ENCODE results near the gene SH3RF3. TPM values are rescaled to one million over a fixed set of nuclear protein-coding genes. Genes with fewer than 3 reads are reported as not detected.
"Not testable (repeated sequence)": the region's sequence is repeated elsewhere in the genome, so short reads cannot be mapped to it uniquely, and the experiment has no call there.

The SH3RF3 gene
- total RNA-seq, 1 donor from 2014 or later, result 0.22 TPM

GRCh38 chr2:109155553-109156451 lies 26.8 kb downstream of the SH3RF3 start:
- intact Hi-C loops (cut with micrococcal nuclease), result no loop called here

GRCh38 chr2:109157563-109158105 lies 28.6 kb downstream of the SH3RF3 start:
- intact Hi-C loops (cut with micrococcal nuclease), result no loop called here

- intact Hi-C loops (cut with micrococcal nuclease), result no loop called here
Observed at GRCh38 chr2:109158237-109158636, 29.2 kb downstream of the SH3RF3 start.

GRCh38 chr2:109159096-109159495 lies 30.1 kb downstream of the SH3RF3 start:
- intact Hi-C loops (cut with micrococcal nuclease), result no loop called here

- intact Hi-C loops (cut with micrococcal nuclease), result no loop called here
Observed at GRCh38 chr2:109160714-109161440, 31.9 kb downstream of the SH3RF3 start.

GRCh38 chr2:109162367-109162766 lies 33.4 kb downstream of the SH3RF3 start:
- intact Hi-C loops (cut with micrococcal nuclease), result not testable (repeated sequence)

- intact Hi-C loops (cut with micrococcal nuclease), result no loop called here
Observed at GRCh38 chr2:109162999-109163398, 34.0 kb downstream of the SH3RF3 start.

- intact Hi-C loops (cut with micrococcal nuclease), result no loop called here
Observed at GRCh38 chr2:109164311-109164710, 35.3 kb downstream of the SH3RF3 start.

- intact Hi-C loops (cut with micrococcal nuclease), result no loop called here
Observed at GRCh38 chr2:109164739-109165221, 35.8 kb downstream of the SH3RF3 start.

- intact Hi-C loops (cut with micrococcal nuclease), result no loop called here
Observed at GRCh38 chr2:109166811-109167210, 37.8 kb downstream of the SH3RF3 start.

- intact Hi-C loops (cut with micrococcal nuclease), result no loop called here
Observed at GRCh38 chr2:109168086-109168485, 39.1 kb downstream of the SH3RF3 start.

GRCh38 chr2:109168716-109169115 lies 39.7 kb downstream of the SH3RF3 start:
- intact Hi-C loops (cut with micrococcal nuclease), result no loop called here

GRCh38 chr2:109170645-109171044 lies 41.6 kb downstream of the SH3RF3 start:
- intact Hi-C loops (cut with micrococcal nuclease), result no loop called here

GRCh38 chr2:109171444-109172334 lies 42.7 kb downstream of the SH3RF3 start:
- intact Hi-C loops (cut with micrococcal nuclease), result no loop called here

- intact Hi-C loops (cut with micrococcal nuclease), result no loop called here
Observed at GRCh38 chr2:109172556-109173105, 43.6 kb downstream of the SH3RF3 start.

GRCh38 chr2:109173311-109174171 lies 44.5 kb downstream of the SH3RF3 start:
- intact Hi-C loops (cut with micrococcal nuclease), result no loop called here

GRCh38 chr2:109174214-109174613 lies 45.2 kb downstream of the SH3RF3 start:
- intact Hi-C loops (cut with micrococcal nuclease), result no loop called here

GRCh38 chr2:109174626-109175349 lies 45.8 kb downstream of the SH3RF3 start:
- intact Hi-C loops (cut with micrococcal nuclease), result no loop called here

- intact Hi-C loops (cut with micrococcal nuclease), result no loop called here
Observed at GRCh38 chr2:109175350-109175678, 46.3 kb downstream of the SH3RF3 start.
